ENCODE measurements around the gene HSD17B2.

HSD17B2 gene

GRCh38 chr16:82045465-82045864 lies 10.4 kb downstream of the HSD17B2 start:
- no CpG with 5 or more reads among the region's 2 CpGs for WGBS (ENCODE audit: extremely low coverage, insufficient coverage, low lambda C conversion rate)
- DNase-seq = no peak
- Histone ChIP-seq H3K36me3 (ENCODE audit: control insufficient read depth, insufficient read depth, low read length) (no peaks in the 10 kb centered on the region), H2BK120ac (ENCODE audit: low read depth, low read length) (no peak overlapping the region), H2BK5ac (ENCODE audit: low read length) (no peak overlapping the region), H3K27me3 (ENCODE audit: insufficient read depth, low read length, poor library complexity) (no peaks in the 10 kb centered on the region), H3K4me1 (ENCODE audit: control insufficient read depth, low read depth, low read length) (no peaks in the 10 kb centered on the region), H3K4me2 (ENCODE audit: low read length) (no peak overlapping the region), H3K56ac (ENCODE audit: low read length) (no peak overlapping the region), H3K9ac (ENCODE audit: low read length) (no peak overlapping the region), H2BK15ac (replicated peaks; ENCODE audit: low read depth) (no peak overlapping the region), H3K18ac (ENCODE audit: low read length) (no peak overlapping the region), H3K4me3 (ENCODE audit: low read length) (no peak overlapping the region), H2AK5ac (ENCODE audit: low read length) (no peak overlapping the region), H3K4ac (ENCODE audit: low read depth, low read length) (no peak overlapping the region), H4K8ac (ENCODE audit: low read depth, low read length) (no peak overlapping the region), H4K5ac (ENCODE audit: low read length) (no peak overlapping the region), H3K23ac (ENCODE audit: low read length) (no peak overlapping the region), H3K79me2 (ENCODE audit: control insufficient read depth, insufficient read depth, low read length) (no peaks in the 10 kb centered on the region), H3K27ac (ENCODE audit: low read depth, low read length) (no peak overlapping the region), H3K79me1 (ENCODE audit: low read length) (no peaks in the 10 kb centered on the region)

- Histone ChIP-seq H2BK120ac (ENCODE audit: low read depth, low read length) (no peak overlapping the region), H3K79me2 (ENCODE audit: control insufficient read depth, insufficient read depth, low read length) (no peaks in the 10 kb centered on the region), H3K4me1 (ENCODE audit: control insufficient read depth, low read depth, low read length) (no peaks in the 10 kb centered on the region), H2AK5ac (ENCODE audit: low read length) (no peak overlapping the region), H2BK5ac (ENCODE audit: low read length) (no peak overlapping the region), H4K5ac (ENCODE audit: low read length) (no peak overlapping the region), H3K27ac (ENCODE audit: low read depth, low read length) (no peak overlapping the region), H3K4ac (ENCODE audit: low read depth, low read length) (no peak overlapping the region), H3K23ac (ENCODE audit: low read length) (no peak overlapping the region), H3K18ac (ENCODE audit: low read length) (no peak overlapping the region), H4K8ac (ENCODE audit: low read depth, low read length) (no peak overlapping the region), H3K4me3 (ENCODE audit: low read length) (no peak overlapping the region), H3K4me2 (ENCODE audit: low read length) (no peak overlapping the region), H3K9ac (ENCODE audit: low read length) (no peak overlapping the region), H3K27me3 (ENCODE audit: insufficient read depth, low read length, poor library complexity) (no peaks in the 10 kb centered on the region), H3K79me1 (ENCODE audit: low read length) (no peaks in the 10 kb centered on the region), H3K36me3 (ENCODE audit: control insufficient read depth, insufficient read depth, low read length) (no peaks in the 10 kb centered on the region), H3K56ac (ENCODE audit: low read length) (no peak overlapping the region), H2BK15ac (replicated peaks; ENCODE audit: low read depth) (no peak overlapping the region)
- no CpG with 5 or more reads among the region's 4 CpGs for WGBS (ENCODE audit: extremely low coverage, insufficient coverage, low lambda C conversion rate)
- no peak for DNase-seq
Measured at GRCh38 chr16:82046541-82046940, 11.5 kb downstream of the HSD17B2 start.

GRCh38 chr16:82046941-82047340 lies 11.9 kb downstream of the HSD17B2 start:
- DNase-seq = no peak
- H3K4me2 ChIP-seq (ENCODE audit: low read length) = no peak overlapping the region

GRCh38 chr16:82047374-82047773 lies 12.3 kb downstream of the HSD17B2 start:
- Histone ChIP-seq H3K79me2 (ENCODE audit: control insufficient read depth, insufficient read depth, low read length) (no peaks in the 10 kb centered on the region), H4K5ac (ENCODE audit: low read length) (no peak overlapping the region), H4K8ac (ENCODE audit: low read depth, low read length) (no peak overlapping the region), H3K18ac (ENCODE audit: low read length) (no peak overlapping the region), H3K27me3 (ENCODE audit: insufficient read depth, low read length, poor library complexity) (no peaks in the 10 kb centered on the region), H2BK120ac (ENCODE audit: low read depth, low read length) (no peak overlapping the region), H3K36me3 (ENCODE audit: control insufficient read depth, insufficient read depth, low read length) (no peaks in the 10 kb centered on the region), H3K4me1 (ENCODE audit: control insufficient read depth, low read depth, low read length) (no peaks in the 10 kb centered on the region), H2BK5ac (ENCODE audit: low read length) (no peak overlapping the region), H3K23ac (ENCODE audit: low read length) (no peak overlapping the region), H3K56ac (ENCODE audit: low read length) (no peak overlapping the region), H3K4me3 (ENCODE audit: low read length) (no peak overlapping the region), H3K4me2 (ENCODE audit: low read length) (no peak overlapping the region), H3K9ac (ENCODE audit: low read length) (no peak overlapping the region), H2BK15ac (replicated peaks; ENCODE audit: low read depth) (no peak overlapping the region), H3K79me1 (ENCODE audit: low read length) (no peaks in the 10 kb centered on the region), H3K27ac (ENCODE audit: low read depth, low read length) (no peak overlapping the region), H2AK5ac (ENCODE audit: low read length) (no peak overlapping the region), H3K4ac (ENCODE audit: low read depth, low read length) (no peak overlapping the region)
- WGBS (ENCODE audit: extremely low coverage, insufficient coverage, low lambda C conversion rate) = no CpG with 5 or more reads among the region's 2 CpGs
- no peak for DNase-seq

More at GRCh38 chr16:82046941-82047340, 11.9 kb downstream of the HSD17B2 start:
- H3K9ac ChIP-seq (ENCODE audit: low read length) = no peak overlapping the region
- H3K27ac ChIP-seq (ENCODE audit: low read depth, low read length) = no peak overlapping the region
- no peak overlapping the region for H4K5ac ChIP-seq (ENCODE audit: low read length)
- no peak overlapping the region for H4K8ac ChIP-seq (ENCODE audit: low read depth, low read length)
- H2BK15ac ChIP-seq (replicated peaks; ENCODE audit: low read depth) = no peak overlapping the region
- H3K4me3 ChIP-seq (ENCODE audit: low read length) = no peak overlapping the region
- no peaks in the 10 kb centered on the region for H3K79me2 ChIP-seq (ENCODE audit: control insufficient read depth, insufficient read depth, low read length)
- no peak overlapping the region for H3K18ac ChIP-seq (ENCODE audit: low read length)
- WGBS (ENCODE audit: extremely low coverage, insufficient coverage, low lambda C conversion rate) = no CpG with 5 or more reads among the region's 2 CpGs
- no peak overlapping the region for H3K56ac ChIP-seq (ENCODE audit: low read length)
- no peak overlapping the region for H3K4ac ChIP-seq (ENCODE audit: low read depth, low read length)
- H2AK5ac ChIP-seq (ENCODE audit: low read length) = no peak overlapping the region
- H3K79me1 ChIP-seq (ENCODE audit: low read length) = no peaks in the 10 kb centered on the region
- no peaks in the 10 kb centered on the region for H3K4me1 ChIP-seq (ENCODE audit: control insufficient read depth, low read depth, low read length)
- no peak overlapping the region for H3K23ac ChIP-seq (ENCODE audit: low read length)
- H3K27me3 ChIP-seq (ENCODE audit: insufficient read depth, low read length, poor library complexity) = no peaks in the 10 kb centered on the region
- no peak overlapping the region for H2BK5ac ChIP-seq (ENCODE audit: low read length)
- H2BK120ac ChIP-seq (ENCODE audit: low read depth, low read length) = no peak overlapping the region
- no peaks in the 10 kb centered on the region for H3K36me3 ChIP-seq (ENCODE audit: control insufficient read depth, insufficient read depth, low read length)

- Histone ChIP-seq H2BK5ac (ENCODE audit: low read length) (no peak overlapping the region), H3K4me1 (ENCODE audit: control insufficient read depth, low read depth, low read length) (no peaks in the 10 kb centered on the region), H4K5ac (ENCODE audit: low read length) (no peak overlapping the region), H3K4me2 (ENCODE audit: low read length) (no peak overlapping the region), H3K27ac (ENCODE audit: low read depth, low read length) (no peak overlapping the region), H2AK5ac (ENCODE audit: low read length) (no peak overlapping the region), H3K27me3 (ENCODE audit: insufficient read depth, low read length, poor library complexity) (no peaks in the 10 kb centered on the region), H3K56ac (ENCODE audit: low read length) (no peak overlapping the region), H3K23ac (ENCODE audit: low read length) (no peak overlapping the region), H3K79me2 (ENCODE audit: control insufficient read depth, insufficient read depth, low read length) (no peaks in the 10 kb centered on the region), H3K18ac (ENCODE audit: low read length) (no peak overlapping the region), H3K79me1 (ENCODE audit: low read length) (no peaks in the 10 kb centered on the region), H2BK120ac (ENCODE audit: low read depth, low read length) (no peak overlapping the region), H2BK15ac (replicated peaks; ENCODE audit: low read depth) (no peak overlapping the region), H3K4ac (ENCODE audit: low read depth, low read length) (no peak overlapping the region), H3K36me3 (ENCODE audit: control insufficient read depth, insufficient read depth, low read length) (no peaks in the 10 kb centered on the region), H4K8ac (ENCODE audit: low read depth, low read length) (no peak overlapping the region), H3K4me3 (ENCODE audit: low read length) (no peak overlapping the region), H3K9ac (ENCODE audit: low read length) (no peak overlapping the region)
- no CpG with 5 or more reads among the region's 2 CpGs for WGBS (ENCODE audit: extremely low coverage, insufficient coverage, low lambda C conversion rate)
- DNase-seq = no peak
Measured at GRCh38 chr16:82047787-82048186, 12.7 kb downstream of the HSD17B2 start.

- Histone ChIP-seq H3K79me2 (ENCODE audit: control insufficient read depth, insufficient read depth, low read length) (no peaks in the 10 kb centered on the region), H3K4me2 (ENCODE audit: low read length) (no peak overlapping the region), H3K27me3 (ENCODE audit: insufficient read depth, low read length, poor library complexity) (no peaks in the 10 kb centered on the region), H3K23ac (ENCODE audit: low read length) (no peak overlapping the region), H2BK15ac (replicated peaks; ENCODE audit: low read depth) (no peak overlapping the region), H3K27ac (ENCODE audit: low read depth, low read length) (no peak overlapping the region), H3K4me1 (ENCODE audit: control insufficient read depth, low read depth, low read length) (no peaks in the 10 kb centered on the region), H4K8ac (ENCODE audit: low read depth, low read length) (no peak overlapping the region), H2AK5ac (ENCODE audit: low read length) (no peak overlapping the region), H3K79me1 (ENCODE audit: low read length) (no peaks in the 10 kb centered on the region), H3K18ac (ENCODE audit: low read length) (no peak overlapping the region), H2BK120ac (ENCODE audit: low read depth, low read length) (no peak overlapping the region), H2BK5ac (ENCODE audit: low read length) (no peak overlapping the region), H3K36me3 (ENCODE audit: control insufficient read depth, insufficient read depth, low read length) (no peaks in the 10 kb centered on the region), H3K56ac (ENCODE audit: low read length) (no peak overlapping the region), H3K4me3 (ENCODE audit: low read length) (no peak overlapping the region), H4K5ac (ENCODE audit: low read length) (no peak overlapping the region), H3K9ac (ENCODE audit: low read length) (no peak overlapping the region), H3K4ac (ENCODE audit: low read depth, low read length) (no peak overlapping the region)
- no CpG with 5 or more reads among the region's 1 CpG for WGBS (ENCODE audit: extremely low coverage, insufficient coverage, low lambda C conversion rate)
- no peak for DNase-seq
Measured at GRCh38 chr16:82049484-82049883, 14.4 kb downstream of the HSD17B2 start.
